HL-60/S4 (cell line): ENCODE data around the gene LY6G6C.

Experiments used
- in situ Hi-C: fragments of 300-500 bp; cut with MboI; formaldehyde crosslinking; loops from 2 replicates; pipeline ENCODE4 v1.14.3; 2022; ENCODE audit warnings: low sequenced_read_pairs

Gene LY6G6C

GRCh38 chr6:31721351-31722020, at the start of gene LY6G6C:
LY6G6C (minus strand) TSS chr6:31721746; CDS start chr6:31721679, 67 bp downstream.
- in situ Hi-C loops = no loop called here

GRCh38 chr6:31770860-31771259, 49.3 kb upstream of the LY6G6C start:
- in situ Hi-C loops = no loop called here

- in situ Hi-C loops = no loop called here
These were observed 48.3 kb upstream of the LY6G6C start for GRCh38 chr6:31769684-31770371.

- in situ Hi-C loops = no loop called here
These were observed 47.1 kb upstream of the LY6G6C start for GRCh38 chr6:31768363-31769257.

- in situ Hi-C loops = no loop called here
These were observed 45.6 kb upstream of the LY6G6C start for GRCh38 chr6:31767096-31767645.

- in situ Hi-C loops = no loop called here
These were observed 44.6 kb upstream of the LY6G6C start for GRCh38 chr6:31765910-31766794.

GRCh38 chr6:31765559-31765909, 44.0 kb upstream of the LY6G6C start:
- in situ Hi-C loops = no loop called here

- in situ Hi-C loops = no loop called here
These were observed 42.7 kb upstream of the LY6G6C start for GRCh38 chr6:31764198-31764597.

GRCh38 chr6:31763619-31763940, 42.0 kb upstream of the LY6G6C start:
- in situ Hi-C loops = no loop called here

GRCh38 chr6:31762878-31763618, 41.5 kb upstream of the LY6G6C start:
- in situ Hi-C loops = no loop called here

GRCh38 chr6:31762356-31762755, 40.8 kb upstream of the LY6G6C start, which contains the start of gene SAPCD1:
SAPCD1 (plus strand) TSS chr6:31762656; CDS start chr6:31763055, 399 bp downstream.
- in situ Hi-C loops = no loop called here

GRCh38 chr6:31761343-31761742, 39.8 kb upstream of the LY6G6C start:
- in situ Hi-C loops = no loop called here

GRCh38 chr6:31760790-31761189, 39.2 kb upstream of the LY6G6C start:
- in situ Hi-C loops = no loop called here

- in situ Hi-C loops = no loop called here
These were observed 36.7 kb upstream of the LY6G6C start for GRCh38 chr6:31758281-31758680.

- in situ Hi-C loops = no loop called here
These were observed 31.3 kb upstream of the LY6G6C start for GRCh38 chr6:31752739-31753319.

- in situ Hi-C loops = no loop called here
These were observed 29.0 kb upstream of the LY6G6C start for GRCh38 chr6:31750411-31751022.

- in situ Hi-C loops = no loop called here
These were observed 27.9 kb upstream of the LY6G6C start for GRCh38 chr6:31749301-31750036.

GRCh38 chr6:31744422-31744821, 22.9 kb upstream of the LY6G6C start:
- in situ Hi-C loops = no loop called here
